Kidney capillary endothelial cell (primary cell): ENCODE data around the gene UNK.
A peak's percentile ranks its signal among the peaks of the same experiment; 100 is the strongest.
"Not testable (repeated sequence)": the region's sequence is repeated elsewhere in the genome, so short reads cannot be mapped to it uniquely, and the experiment has no call there.

Experiments used
- DNase-seq: peaks from one replicate; pipeline ENCODE4 v3.0.0-alpha.2; 2018; ENCODE audit warnings: low spot score

Gene UNK

DNA sequence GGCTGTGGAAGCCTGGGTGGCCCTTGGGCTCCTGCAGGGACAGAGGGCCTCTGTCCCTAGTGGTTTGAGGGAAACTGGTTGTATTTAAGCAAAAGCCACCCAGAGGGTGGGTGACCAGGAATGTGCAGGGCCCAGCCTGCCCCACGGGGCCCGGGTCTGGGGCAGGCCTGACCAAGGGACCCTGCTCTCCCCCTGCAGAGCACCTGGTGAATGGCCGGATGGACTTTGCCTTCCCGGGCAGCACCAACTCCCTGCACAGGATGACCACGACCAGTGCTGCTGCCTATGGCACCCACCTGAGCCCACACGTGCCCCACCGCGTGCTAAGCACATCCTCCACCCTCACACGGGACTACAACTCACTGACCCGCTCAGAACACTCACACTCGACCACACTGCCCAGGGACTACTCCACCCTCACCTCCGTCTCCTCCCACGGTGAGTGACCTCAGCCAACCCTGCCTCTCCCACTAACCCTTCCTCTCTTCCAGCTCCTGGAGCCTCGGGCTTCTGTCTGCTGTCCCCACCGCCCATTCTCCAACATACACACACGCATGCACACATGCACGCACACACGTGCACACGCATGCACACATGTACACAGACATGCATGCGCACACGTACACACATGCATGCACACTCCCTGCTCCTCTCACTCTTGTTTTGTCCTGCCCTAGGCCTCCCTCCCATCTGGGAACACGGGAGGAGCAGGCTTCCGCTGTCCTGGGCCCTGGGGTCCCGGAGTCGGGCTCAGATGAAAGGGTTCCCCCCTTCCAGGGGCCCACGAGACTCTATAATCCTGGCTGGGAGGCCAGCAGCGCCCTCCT, 30.0 kb upstream of the UNK start:
- DNase-seq, result no peak

DNA sequence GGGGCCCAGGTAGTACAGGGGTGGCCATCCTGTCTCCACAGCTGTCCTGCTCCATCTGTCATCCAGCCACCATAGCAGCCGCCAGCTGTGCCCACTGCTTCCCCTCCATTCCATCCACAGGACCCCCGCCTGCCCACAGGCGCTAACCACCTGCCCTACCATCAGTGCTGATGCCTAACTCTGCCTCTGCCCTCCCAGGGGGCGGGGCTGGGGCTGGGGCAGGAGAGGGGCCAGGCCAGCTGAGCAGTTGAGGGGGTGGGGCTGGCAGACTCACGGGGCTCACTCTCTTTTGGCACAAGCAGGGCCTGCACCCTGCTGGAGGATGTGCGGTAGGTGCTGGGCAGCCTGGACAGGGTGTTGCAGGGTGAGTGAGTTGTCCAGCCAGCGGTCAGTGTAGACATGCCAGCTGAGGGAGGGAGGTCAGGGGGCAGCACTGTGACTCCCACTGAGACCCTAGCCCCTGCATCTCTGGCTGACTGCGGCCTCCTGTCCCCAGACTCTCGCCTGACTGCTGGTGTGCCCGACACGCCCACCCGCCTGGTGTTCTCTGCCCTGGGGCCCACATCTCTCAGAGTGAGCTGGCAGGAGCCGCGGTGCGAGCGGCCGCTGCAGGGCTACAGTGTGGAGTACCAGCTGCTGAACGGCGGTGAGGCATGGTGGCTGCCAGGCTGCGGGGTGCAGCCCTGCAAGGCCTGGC, 29.3 kb upstream of the UNK start:
- no peak for DNase-seq

DNA sequence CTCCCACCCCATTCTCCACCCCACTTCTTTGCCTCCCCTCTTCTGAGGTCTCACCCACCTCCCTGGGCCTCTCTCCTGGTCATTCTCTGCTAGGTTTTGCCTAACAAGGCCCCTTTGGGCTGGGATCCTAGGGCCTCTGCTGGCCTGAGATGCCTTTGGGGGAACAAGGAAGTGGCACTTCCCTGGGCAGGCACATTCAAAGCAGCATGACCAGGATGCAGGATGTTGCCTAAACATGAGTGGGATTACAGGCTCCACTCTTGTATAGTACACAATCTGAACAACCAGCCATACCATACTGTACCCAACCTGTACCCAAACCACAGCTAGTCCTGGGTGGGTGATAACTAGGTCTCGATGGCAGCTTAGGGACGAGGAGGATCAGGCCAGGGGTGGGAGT, 28.6 kb upstream of the UNK start:
- DNase-seq, result no peak

DNA sequence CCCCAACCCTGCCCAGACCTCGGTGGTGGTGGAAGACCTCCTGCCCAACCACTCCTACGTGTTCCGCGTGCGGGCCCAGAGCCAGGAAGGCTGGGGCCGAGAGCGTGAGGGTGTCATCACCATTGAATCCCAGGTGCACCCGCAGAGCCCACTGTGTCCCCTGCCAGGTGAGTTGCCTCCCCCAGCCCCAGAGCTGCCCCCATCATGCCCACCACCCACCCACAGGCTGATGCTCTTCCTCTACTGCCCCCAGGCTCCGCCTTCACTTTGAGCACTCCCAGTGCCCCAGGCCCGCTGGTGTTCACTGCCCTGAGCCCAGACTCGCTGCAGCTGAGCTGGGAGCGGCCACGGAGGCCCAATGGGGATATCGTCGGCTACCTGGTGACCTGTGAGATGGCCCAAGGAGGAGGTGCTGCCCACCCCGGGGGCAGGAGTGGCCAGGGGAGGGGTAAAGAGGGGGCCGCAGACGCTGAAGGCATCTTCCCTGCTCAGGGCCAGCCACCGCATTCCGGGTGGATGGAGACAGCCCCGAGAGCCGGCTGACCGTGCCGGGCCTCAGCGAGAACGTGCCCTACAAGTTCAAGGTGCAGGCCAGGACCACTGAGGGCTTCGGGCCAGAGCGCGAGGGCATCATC, 28.0 kb upstream of the UNK start:
- no peak for DNase-seq

DNA sequence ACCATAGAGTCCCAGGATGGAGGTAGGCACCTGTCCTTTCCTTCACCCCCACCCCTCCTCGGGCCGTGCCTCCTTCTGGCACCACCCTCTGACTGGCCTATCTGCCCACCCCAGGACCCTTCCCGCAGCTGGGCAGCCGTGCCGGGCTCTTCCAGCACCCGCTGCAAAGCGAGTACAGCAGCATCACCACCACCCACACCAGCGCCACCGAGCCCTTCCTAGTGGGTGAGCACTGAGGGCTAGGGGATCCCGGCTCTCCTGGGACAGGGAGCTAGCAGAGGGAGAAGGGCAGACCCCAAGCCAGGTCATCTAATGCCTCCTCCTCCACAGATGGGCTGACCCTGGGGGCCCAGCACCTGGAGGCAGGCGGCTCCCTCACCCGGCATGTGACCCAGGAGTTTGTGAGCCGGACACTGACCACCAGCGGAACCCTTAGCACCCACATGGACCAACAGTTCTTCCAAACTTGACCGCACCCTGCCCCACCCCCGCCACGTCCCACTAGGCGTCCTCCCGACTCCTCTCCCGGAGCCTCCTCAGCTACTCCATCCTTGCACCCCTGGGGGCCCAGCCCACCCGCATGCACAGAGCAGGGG, 27.4 kb upstream of the UNK start:
- no peak for DNase-seq

DNA sequence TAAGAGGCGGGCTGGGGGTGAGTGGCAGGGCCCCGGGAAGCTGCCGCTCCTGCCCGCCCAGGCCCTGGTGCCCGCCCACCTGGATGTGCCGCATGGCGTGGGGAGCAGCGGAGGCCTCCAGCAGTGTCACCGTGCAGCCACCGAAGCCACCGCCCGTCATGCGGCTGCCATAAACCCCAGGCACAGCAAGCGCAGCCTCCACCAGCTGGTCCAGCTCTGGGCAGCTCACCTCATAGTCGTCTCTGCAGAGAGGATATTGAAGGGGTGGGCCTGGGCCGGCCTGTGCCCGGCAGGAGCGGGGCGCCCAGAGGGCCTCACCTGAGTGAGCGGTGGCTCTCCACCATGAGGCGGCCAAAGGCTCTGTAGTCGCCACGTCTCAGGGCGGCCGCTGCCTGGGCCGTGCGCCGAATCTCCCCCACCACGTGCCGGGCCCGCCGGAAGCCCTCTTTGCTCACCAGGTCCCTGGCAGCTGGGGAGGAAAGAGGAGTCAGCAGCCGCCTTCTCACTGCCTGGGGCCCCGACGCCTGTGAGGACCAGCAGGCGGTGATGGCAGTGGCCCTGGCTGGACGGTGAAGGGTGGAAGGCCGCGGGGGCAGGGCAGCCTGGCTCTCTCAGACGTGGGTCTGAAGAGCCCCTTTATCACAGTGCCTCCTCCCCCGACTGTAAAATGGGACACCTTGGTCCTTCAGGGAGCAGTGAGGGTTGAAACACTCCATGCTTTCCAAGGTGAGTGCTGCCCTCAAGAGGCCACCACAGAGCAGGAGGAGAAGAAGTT, 26.3 kb upstream of the UNK start:
- no peak for DNase-seq

DNA sequence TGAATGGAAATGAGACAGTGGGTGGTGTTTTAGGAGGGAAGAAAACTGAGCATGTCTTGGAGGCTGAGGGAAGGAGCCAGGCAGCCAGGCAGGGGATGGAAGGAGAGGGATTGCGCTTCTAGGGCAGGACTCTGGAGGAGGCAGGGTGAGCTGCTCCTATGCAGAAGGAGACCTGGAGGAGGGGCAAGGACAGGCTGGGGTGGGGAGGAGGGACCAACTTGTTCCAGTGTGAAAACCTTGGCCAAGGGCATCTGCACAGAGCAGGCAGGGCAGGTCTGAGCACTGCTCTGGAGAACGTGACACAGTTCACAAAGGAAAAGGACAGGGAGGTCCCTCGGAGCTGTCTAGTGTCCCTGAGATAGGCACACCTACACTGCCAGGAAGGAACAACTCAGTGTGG, 25.1 kb upstream of the UNK start:
- DNase-seq, result no peak

DNA sequence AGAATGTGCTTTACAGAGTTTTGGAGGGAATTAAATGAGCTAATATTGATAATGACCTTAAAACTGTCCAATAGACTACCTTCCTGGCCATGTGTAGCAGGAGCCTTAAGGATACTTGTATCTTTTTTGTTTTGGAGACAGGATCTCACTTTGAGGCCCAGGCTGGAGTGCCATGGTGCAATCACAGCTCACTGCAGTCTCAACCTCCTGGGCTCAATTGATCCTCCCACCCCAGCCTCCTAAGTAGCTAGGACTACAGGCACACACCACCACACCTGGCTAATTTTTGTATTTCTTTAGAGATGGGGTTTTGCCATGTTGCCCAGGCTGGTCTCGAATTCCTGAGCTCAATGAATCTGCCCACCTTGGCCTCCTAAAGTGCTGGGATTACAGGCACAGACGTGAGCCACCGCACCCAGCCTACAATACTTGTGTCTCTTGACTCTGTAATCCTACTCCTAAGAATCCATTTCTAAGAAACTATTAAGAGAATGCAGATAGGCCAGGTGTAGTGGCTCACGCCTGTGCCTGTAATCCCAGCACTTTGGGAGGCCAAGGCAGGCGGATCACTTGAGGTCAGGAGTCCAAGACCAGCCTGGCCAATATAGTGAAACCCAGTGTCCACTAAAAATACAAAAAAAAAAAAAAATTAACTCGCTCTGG, 24.5 kb upstream of the UNK start:
- DNase-seq, result not testable (repeated sequence)

DNA sequence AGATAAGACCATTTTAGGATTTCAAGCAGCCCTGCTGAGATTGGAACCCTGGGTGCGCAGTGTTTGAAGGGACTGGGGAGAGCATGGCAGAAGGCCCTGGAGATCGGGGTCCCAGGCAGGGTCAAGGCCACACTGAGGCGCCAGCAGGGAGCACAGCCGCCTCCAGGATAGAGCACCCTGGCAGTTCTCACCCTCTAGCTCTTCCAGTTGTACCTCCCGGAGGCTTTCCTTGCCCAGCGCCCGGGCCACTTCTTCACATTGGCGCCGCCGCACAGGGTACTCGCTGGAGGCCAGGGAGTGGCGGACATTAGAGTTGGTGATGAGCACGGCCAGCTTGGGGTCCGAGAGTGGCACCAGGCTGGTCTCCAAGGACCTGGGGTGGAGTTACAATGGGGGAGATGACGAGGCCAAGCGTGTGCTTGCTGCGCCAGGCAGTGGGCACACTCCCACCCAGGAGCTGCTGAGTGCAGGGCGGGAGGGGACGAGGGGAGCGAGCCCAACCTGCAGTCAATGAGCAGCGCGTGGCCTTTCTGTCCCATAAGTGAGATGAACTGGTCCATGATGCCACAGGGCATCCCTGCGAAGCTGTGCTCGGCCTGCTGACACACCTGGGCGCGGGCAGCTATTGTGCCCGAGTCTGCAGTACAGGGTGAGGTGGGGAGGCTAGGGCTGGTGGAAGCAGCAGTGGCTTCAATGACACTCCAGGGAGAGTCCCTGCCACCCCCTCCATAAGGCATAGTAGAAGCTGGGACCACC, 21.9 kb upstream of the UNK start:
- DNase-seq, result no peak

DNA sequence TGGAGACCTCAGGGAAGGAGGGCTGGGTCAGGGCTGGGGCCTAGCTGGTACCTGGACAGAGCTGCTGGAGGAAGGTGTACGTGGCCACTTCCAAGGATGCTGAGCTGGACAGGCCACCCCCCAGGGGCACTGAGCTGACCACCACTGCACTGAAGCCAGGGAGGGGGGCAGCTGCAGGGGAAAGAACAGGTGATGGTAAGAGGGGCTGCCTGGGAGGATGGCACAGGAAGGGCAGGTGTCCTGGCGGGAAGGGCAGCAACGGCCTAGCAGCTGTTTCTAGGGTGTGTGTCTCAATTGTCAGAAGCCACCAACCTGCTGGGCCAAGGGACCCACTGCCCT, 21.4 kb upstream of the UNK start:
- DNase-seq, result no peak

DNA sequence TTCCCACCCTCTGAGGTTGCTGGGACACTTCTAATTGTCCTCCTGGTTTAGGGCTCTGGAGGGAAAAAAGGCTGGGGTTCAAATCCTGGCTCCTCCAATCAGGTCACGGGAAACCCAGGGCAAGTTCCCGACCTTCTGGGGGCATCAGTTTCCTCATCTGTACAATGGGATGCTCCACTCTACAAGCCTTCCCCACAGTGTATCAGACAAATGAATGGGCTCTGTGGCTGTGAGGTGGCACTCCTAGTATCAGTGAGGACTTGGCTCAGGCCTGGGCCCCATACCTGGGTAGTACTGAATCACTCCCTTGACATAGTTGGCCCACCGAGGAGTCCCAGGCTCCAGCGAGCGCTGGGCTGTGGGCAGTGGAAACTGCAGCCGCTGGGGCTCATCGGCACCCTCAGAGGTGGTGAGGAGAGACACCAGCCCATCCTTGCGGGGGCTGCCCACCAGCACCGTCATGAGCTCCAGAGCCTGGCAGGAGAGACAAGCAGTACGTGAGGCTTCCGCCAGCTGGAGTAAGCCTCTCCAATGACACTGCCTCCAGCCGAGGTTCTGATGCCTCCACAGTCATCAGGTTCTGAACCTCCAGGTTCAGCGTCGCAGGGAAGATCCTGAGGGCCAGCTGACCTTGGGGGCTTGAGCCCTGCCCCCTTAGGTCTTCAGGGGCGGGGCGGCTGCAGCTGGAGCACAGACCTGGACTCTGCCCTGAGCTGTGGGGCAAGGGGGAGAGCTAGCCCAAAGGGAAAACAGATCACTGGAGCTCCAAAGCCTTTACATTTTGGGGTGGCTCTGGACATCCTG, 20.8 kb upstream of the UNK start:
- DNase-seq, result no peak

DNA sequence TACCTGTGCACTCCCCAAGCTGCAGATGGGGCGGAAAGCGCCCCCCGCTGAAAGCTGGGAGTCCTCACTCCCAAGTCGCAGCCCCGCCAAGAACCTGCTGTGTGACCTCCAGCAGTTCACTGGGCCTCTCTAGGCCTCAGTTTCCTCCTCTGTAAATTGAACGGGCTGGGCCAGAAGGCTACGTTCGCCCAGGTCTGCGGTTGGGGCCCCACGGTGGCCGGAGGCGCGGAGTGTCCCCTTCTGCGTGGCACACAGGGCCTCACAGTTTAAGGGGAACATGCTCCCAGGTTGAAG, 20.2 kb upstream of the UNK start:
- DNase-seq, result no peak

DNA sequence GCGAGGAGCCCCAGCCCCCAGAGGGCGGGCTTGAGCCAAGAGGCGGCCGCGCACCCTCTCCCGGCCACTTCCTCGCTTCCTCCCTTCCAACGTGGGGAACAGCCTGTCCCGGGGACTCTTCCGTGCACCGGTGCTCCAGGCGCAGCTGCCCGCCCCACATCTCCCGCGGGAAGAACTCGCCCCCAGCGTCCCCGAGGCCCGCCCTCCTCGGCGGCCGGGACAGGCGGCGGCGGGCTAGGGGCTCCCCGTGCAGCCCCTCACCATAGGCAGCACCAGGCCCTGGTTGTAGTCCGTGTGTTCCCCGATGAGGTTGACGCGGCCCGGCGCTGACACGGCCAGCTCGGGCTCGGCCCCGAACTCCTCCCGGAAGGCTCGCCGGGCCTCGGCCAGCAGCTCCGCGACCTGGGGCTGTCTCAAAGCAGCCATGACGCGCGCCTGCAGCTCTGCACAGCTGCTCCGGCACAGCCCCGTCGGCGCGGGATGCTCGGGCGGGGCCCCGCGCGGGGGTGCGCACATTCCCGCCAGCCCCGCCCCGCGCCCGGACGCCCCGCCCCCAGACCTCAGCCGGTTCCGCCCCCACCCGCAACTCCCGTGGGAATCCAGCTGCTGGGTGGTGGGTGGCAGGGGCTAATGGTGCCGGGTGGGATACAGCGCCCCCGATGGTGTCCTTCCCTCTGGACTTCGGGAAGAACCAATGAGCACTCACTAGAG, 19.7 kb upstream of the UNK start, which contains the start of gene GALK1:
Gene GALK1 (minus strand): TSS at position 482 of the 711 bp plus-strand sequence. CDS start 56 bp downstream, at position 426.
- peak; percentile 47 for DNase-seq

DNA sequence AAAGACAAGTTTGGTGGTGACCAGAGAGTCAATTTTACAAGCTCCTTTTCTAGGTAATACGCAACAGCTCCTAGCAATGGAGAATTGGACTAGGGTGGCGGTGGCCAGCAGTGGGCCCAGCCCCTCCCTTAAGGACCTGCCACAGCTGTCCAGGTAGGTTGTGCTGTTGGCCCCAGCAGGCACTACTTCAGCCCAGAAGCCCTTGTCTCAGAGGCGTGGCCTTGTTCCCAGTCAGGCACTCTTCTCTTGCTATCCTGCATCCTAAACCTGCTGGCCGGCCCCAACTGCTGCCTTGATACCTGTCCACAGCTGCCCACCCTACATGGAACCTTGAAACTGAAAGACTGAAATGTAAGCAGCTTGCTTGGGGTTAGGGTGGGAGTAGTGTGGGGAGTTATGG, 18.6 kb upstream of the UNK start:
- DNase-seq, result no peak

DNA sequence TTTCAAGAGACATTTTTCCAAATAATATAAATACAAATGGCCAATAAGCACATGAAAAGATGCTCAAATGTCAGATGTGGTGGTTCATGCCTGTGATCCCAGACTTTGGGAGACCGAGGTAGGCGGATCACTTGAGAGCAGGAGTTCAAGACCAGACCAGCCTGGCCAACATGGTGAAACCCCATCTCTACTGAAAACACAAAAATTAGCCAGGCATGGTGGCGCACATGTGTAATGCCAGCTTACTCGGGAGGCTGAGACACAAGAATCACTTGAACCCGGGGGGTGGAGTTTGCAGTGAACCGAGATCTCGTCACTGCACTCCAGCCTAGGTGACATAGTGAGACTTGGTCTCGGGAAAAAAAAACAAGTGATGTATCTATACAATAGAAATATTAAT, 16.7 kb upstream of the UNK start:
- no peak for DNase-seq

DNA sequence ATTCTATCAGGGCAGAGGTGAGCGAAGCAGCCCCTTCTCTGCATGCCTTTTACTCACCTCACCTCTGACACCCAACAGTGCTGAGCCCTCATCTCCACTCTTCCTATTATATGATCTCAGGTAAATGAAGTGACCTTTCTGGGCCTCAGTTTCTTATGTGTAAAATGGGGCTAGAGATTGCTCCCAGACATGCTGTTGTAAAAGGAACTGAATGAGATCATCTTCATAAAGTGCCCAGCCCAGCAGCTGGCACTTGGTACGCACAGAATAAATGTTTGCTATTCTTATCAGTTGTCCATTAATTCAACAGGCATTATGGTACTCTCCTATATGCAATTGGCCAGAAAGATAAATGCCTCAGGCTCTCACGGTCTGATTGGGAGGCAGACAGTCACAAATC, 15.1 kb upstream of the UNK start:
- DNase-seq, result no peak

DNA sequence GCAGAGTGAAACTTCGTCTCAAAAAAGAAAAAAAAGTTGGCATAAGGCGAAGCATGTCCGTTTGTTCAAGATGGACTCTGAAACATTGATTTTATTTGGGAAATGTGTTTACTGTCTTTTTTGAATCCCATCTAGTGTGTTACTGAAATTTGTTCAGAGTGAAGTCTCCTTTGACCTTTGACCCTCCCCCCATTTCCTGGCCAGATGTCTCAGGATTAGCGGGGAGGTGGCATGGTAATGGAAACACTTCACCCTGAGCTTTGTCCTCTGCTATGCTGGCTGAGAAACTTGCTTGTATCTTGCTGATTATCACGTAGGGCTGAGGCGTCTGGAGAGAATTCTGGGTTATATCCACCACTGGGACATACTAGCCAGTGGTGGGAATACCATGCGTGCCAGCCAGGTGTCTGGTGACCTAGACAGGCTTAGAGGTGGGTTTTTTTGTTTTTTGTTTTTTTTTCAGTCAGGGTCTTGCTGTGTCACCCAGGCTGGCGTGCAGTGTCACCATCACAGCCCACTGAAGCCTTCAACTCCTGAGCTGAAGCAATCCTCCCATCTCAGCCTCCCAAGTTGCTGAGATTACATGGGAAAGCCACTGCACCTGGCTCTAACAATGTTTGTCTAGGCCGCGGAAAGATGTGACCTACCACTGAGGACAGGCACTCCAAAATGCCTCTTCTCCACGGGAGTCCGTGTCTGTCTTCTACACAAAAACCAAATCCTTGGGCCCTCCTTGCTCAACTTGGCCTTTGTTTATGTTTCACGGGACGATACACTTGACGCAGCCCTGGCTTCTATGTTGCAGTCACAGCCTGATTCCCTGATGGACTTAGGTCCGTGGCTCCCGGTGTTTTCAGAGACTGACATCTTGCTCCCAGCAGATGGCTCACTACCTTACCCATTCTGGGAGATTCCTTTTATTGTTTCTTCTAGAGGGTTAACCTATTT, 13.0 kb upstream of the UNK start:
- no peak for DNase-seq

DNA sequence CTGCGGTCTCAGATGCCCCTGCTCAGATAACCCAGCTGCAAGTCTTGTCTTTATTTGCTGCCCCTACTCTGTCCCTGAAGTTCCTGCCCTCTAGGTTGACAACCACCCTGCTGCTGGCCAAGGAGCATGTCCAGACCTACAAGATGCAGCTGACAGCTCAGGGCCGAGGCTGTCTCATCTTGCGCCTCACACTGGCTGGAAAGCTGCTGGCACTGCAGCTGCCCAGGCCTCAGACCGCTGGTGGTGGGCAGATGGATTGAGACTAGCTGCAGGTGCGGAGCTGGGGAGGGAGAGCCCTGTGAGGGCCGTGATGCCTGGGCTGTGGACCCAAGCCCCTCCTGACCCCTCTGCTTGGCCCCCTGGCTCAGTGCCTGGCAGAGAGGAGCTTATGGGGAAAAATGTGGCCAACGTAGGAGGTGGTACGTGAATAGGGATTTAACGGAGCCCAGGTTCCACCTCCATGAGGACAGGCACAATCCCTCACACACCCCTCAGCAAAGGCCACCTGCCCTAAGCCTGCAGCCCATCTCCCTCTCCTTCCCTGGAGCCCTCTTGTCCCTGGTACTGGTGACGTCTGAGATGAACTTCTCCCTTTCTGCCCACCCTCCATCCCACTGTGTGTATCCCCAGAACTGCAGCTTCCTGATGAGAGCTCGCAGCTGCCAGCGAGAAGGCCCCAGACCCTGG, 11.3 kb upstream of the UNK start:
- no peak for DNase-seq
